ENCODE data around the gene RNF149. TPM values are rescaled to one million over a fixed set of nuclear protein-coding genes. Genes with fewer than 3 reads are reported as not detected.
"Not testable (repeated sequence)": the region's sequence is repeated elsewhere in the genome, so short reads cannot be mapped to it uniquely, and the experiment has no call there.

RNF149 gene
- total and polyA plus RNA-seq, 12 donors = 31.5 to 98.4 (median 51.7) TPM

DNA sequence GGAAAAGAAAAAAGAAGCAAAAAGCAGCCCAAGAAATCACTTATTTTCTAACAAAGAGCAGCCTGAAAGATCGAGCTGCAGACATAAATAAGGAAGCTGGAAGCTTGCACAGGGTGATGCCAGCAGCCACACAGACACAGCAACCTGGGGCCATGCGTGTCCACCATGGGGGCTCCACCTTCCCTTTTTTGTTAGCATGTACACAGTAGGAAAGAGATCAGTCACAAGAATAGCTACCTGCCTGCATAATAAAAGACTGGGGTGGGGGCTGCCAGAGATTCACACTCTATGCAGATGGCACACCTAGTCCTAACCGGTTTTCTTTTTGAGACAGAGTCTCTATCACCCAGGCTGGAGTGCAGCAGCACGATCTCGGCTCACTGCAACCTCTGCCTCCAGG, 58.7 kb downstream of the RNF149 start:
- Histone ChIP-seq H3K4me3 (no peak overlapping the region), H3K27ac (no peak overlapping the region), H3K27me3 (no peaks in the 10 kb centered on the region), H3K36me3 (replicated peaks in 1 of 2) (no peaks in the 10 kb centered on the region), H3K9me3 (replicated peaks in 1 of 3) (no peaks in the 10 kb centered on the region), H3K4me1 (replicated peaks in 1 of 2) (peaks cover 12 to 20% of the 10 kb centered on the region in 2 donors)
- TF ChIP-seq POLR2A (IDR thresholded peaks at IDR 0.05) = no peak
- TF ChIP-seq, protein P1, sequence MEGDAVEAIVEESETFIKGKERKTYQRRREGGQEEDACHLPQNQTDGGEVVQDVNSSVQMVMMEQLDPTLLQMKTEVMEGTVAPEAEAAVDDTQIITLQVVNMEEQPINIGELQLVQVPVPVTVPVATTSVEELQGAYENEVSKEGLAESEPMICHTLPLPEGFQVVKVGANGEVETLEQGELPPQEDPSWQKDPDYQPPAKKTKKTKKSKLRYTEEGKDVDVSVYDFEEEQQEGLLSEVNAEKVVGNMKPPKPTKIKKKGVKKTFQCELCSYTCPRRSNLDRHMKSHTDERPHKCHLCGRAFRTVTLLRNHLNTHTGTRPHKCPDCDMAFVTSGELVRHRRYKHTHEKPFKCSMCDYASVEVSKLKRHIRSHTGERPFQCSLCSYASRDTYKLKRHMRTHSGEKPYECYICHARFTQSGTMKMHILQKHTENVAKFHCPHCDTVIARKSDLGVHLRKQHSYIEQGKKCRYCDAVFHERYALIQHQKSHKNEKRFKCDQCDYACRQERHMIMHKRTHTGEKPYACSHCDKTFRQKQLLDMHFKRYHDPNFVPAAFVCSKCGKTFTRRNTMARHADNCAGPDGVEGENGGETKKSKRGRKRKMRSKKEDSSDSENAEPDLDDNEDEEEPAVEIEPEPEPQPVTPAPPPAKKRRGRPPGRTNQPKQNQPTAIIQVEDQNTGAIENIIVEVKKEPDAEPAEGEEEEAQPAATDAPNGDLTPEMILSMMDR (IDR thresholded peaks at IDR 0.05) = no peak
- WGBS, 4 donors = 78 to 87% (median 81%) methylated on average over 5 of the region's 5 CpGs
- DNase-seq = no peak
- intact Hi-C loops (cut with DNase I) = no loop called here

DNA sequence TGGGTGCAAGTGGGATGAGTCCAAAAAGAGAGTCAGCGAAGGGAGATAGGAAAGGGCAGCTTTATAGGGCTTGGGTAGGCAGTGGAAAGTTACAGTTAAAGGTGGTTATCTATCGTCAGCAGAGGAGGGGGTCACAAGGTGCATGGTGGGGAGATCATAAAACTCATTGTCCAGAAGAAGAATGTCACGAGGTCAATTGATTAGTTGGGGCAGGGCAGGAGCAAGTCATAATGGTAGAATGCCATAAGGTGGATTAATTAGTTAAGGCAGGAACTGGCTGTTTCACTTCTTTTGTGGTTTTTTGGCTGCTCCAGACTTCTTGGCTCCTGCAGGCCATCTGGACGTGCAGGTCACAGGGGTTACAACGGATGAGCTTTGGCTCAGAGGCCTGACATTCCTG, 59.7 kb downstream of the RNF149 start:
- H3K27me3 ChIP-seq; H3K9me3 ChIP-seq (replicated peaks in 1 of 3); H3K27ac ChIP-seq; H3K36me3 ChIP-seq (replicated peaks in 1 of 2); H3K4me3 ChIP-seq; H3K4me1 ChIP-seq (replicated peaks in 1 of 2); intact Hi-C loops (cut with DNase I); DNase-seq: not testable (repeated sequence)
- 73 to 81% (median 79%) methylated on average over 5 of the region's 5 CpGs for WGBS, 4 donors

DNA sequence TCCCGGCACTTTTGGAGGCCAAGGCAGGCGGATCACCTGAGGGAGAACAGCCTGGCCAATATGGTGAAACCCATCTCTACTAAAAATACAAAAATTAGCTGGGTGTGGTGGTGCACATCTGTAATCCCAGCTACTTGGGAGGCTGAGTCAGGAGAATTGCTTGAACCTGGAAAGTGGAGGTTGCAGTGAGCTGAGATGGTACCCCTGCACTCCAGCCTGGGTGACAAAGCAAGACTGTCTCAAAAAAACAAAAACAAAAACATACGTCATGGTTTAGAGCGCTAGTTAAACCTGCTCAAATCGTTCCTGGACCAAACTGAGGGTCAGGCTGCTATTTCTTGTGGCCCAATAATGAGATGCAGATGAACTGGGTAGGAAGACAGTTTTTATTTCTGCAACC, 63.0 kb downstream of the RNF149 start:
- H3K36me3 ChIP-seq (replicated peaks in 1 of 2); H3K27me3 ChIP-seq; H3K4me3 ChIP-seq; H3K9me3 ChIP-seq (replicated peaks in 1 of 3); DNase-seq; intact Hi-C loops (cut with DNase I); H3K27ac ChIP-seq; H3K4me1 ChIP-seq (replicated peaks in 1 of 2): not testable (repeated sequence)
- 91 to 95% (median 94%) methylated on average over 5 of the region's 5 CpGs for WGBS, 4 donors

DNA sequence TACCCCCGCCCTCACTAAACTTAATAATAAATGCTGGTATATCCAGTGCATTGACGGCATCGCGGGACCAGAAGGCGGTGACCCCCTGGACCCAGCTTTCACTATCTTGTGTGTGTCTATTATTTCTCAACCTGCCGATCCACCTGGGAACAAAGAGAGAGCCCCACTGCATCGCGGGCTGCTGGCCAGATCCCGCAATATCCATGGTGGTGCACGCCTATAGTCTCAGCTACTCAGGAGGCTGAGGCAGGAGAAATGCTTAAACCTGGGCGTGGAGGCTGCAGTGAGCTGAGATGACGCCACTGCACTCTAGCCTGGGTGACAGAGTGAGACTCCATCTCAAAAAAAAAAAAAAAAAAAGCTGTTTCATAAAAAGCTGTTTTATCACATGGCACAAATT, 63.6 kb downstream of the RNF149 start:
- H3K4me3 ChIP-seq; DNase-seq; H3K9me3 ChIP-seq (replicated peaks in 1 of 3); H3K27ac ChIP-seq; H3K36me3 ChIP-seq (replicated peaks in 1 of 2); H3K4me1 ChIP-seq (replicated peaks in 1 of 2); H3K27me3 ChIP-seq; intact Hi-C loops (cut with DNase I): not testable (repeated sequence)
- 94 to 98% (median 96%) methylated on average over 12 of the region's 12 CpGs for WGBS, 4 donors

DNA sequence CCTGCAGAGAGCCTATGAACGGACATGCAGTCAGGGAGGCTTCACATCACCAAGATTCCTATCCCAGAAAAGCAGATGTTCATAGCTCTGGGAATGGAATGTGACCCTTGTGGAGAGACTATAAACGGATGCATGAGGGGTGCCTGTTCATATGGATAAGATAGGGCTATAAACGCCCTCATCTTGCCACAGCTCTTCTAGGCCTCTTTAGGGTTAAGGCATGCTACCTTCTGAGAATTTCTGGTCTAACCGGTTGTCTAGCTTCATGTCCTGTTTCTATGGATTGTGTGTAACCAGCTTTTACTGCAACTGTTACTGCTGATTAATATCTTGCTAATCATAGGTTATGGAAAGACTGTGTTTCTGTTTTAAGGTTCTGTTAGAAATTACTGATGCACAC, 64.1 kb downstream of the RNF149 start:
- WGBS, 4 donors = 75 to 88% (median 86%) methylated on average over 4 of the region's 4 CpGs
- DNase-seq; H3K4me1 ChIP-seq (replicated peaks in 1 of 2); intact Hi-C loops (cut with DNase I); H3K27me3 ChIP-seq; H3K4me3 ChIP-seq; H3K36me3 ChIP-seq (replicated peaks in 1 of 2); H3K27ac ChIP-seq; H3K9me3 ChIP-seq (replicated peaks in 1 of 3): not testable (repeated sequence)

DNA sequence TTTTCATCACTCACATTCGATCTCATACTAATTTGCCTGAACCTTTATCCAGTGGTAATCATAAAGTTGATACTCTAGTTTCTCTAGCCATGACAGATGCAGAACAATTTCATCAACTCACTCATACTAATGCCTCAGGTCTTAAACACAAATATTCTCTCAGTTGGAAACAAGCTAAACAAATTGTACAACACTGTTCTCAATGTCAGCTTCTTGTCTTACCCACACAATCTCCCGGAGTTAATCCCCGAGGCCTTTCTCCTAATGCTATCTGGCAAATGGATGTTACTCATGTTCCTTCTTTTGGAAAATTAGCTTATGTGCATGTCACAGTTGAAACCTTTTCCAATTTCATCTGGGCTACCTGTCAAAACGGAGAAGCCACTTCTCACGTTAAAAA, 67.3 kb downstream of the RNF149 start:
- no peak for TF ChIP-seq POLR2A (IDR thresholded peaks at IDR 0.05)
- TF ChIP-seq, protein P1 (IDR thresholded peaks at IDR 0.05) = no peak
- Histone ChIP-seq H3K4me1 (replicated peaks in 1 of 2) (no peaks in the 10 kb centered on the region), H3K36me3 (replicated peaks in 1 of 2) (no peaks in the 10 kb centered on the region), H3K4me3 (no peak overlapping the region), H3K27ac (no peak overlapping the region), H3K9me3 (replicated peaks in 1 of 3) (no peaks in the 10 kb centered on the region), H3K27me3 (no peaks in the 10 kb centered on the region)
- no peak for DNase-seq
- 79 to 84% (median 82%) methylated on average over 5 of the region's 5 CpGs for WGBS, 4 donors
- intact Hi-C loops (cut with DNase I) = no loop called here

Measured in adrenal gland (tissue), 12 donors.